ENCODE measurements around the gene MAZ. TPM values are rescaled to one million over a fixed set of nuclear protein-coding genes. Genes with fewer than 3 reads are reported as not detected.

Gene MAZ
- total and polyA plus RNA-seq, 2 experiments from 2014 or later: 186 to 310 TPM

DNA sequence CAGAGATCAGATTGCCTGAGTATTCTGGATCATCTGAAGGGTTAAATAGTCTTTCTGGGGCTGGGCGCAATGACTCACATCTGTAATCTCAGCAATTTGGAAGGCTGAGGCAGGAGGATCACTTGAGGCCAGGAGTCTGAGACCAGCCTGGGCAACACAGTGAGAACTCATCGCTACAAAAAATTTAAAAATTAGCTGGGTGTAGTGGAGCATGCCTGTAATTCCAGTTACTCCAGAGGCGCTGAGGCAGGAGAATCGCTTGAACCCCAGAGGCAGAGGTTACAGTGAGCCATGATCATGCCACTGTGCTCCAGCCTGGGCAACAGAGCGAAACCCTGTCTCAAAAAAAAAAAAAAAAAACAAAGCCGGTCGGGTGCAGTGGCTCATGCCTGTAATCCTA is 29.6 kb downstream of the MAZ start:
- no peak for DNase-seq (ENCODE audit: low read depth in 1 of 2, low spot score in 1 of 2)
- H3K27me3 ChIP-seq: no peaks in the 10 kb centered on the region
- H3K4me3 ChIP-seq: no peak overlapping the region
- H3K27ac ChIP-seq: no peak overlapping the region
- H3K4me1 ChIP-seq (ENCODE audit: low read depth): no peaks in the 10 kb centered on the region
- no peak for TF ChIP-seq CTCF (IDR thresholded peaks at IDR 0.05; ENCODE audit: low read depth, low read length)
- no peaks in the 10 kb centered on the region for H3K9me3 ChIP-seq (ENCODE audit: low read depth)
- no peaks in the 10 kb centered on the region for H3K36me3 ChIP-seq

DNA sequence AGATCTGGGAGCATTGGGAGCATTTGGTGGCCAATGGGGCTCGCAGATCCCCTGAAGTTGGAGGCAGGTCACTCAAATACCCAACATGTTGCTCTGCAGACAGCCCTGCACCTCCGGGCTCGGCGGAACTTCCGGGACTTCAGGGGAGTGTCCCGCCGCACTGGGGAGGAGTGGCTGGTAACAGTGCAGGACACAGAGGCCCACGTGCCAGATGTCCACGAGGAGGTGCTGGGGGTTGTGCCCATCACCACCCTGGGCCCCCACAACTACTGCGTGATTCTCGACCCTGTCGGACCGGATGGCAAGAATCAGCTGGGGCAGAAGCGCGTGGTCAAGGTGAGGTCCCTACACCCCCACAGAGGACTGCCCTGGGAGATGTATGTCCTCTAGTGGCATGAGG is 30.3 kb downstream of the MAZ start:
- Histone ChIP-seq H3K4me1 (ENCODE audit: low read depth) (no peaks in the 10 kb centered on the region), H3K4me3 (no peak overlapping the region), H3K36me3 (no peaks in the 10 kb centered on the region), H3K27ac (no peak overlapping the region), H3K27me3 (no peaks in the 10 kb centered on the region), H3K9me3 (ENCODE audit: low read depth) (no peaks in the 10 kb centered on the region)
- DNase-seq (ENCODE audit: low read depth in 1 of 2, low spot score in 1 of 2): no peak
- no peak for TF ChIP-seq CTCF (IDR thresholded peaks at IDR 0.05; ENCODE audit: low read depth, low read length)

DNA sequence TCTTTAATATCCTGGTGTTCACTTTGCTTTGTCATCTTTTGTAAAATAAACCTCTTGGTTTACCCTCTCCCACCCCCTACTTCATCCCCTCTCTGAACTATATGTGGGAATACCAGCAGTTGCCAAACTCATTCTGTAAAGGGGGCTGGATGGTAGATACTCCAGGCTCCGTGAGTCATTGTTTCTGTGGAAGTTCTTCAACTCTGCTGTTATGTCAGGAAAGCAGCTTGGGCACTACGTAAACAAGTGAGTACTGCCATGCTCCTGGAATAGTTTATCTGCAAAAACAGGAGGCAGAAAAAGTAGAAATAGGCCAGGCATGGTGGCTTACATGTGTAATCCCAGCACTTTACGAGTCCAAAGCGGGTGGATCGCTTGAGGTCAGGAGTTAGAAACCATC is 31.5 kb downstream of the MAZ start:
- Histone ChIP-seq H3K27me3 (no peaks in the 10 kb centered on the region), H3K36me3 (no peaks in the 10 kb centered on the region), H3K4me1 (ENCODE audit: low read depth) (no peaks in the 10 kb centered on the region), H3K9me3 (ENCODE audit: low read depth) (no peaks in the 10 kb centered on the region), H3K4me3 (no peak overlapping the region), H3K27ac (no peak overlapping the region)
- TF ChIP-seq CTCF (IDR thresholded peaks at IDR 0.05; ENCODE audit: low read depth, low read length): no peak
- DNase-seq (ENCODE audit: low read depth in 1 of 2, low spot score in 1 of 2): no peak

GRCh38 chr16:29839822-29840221 is 33.5 kb downstream of the MAZ start:
- Histone ChIP-seq H3K4me1 (ENCODE audit: low read depth) (no peaks in the 10 kb centered on the region), H3K27ac (no peak overlapping the region), H3K36me3 (no peaks in the 10 kb centered on the region), H3K4me3 (no peak overlapping the region), H3K27me3 (no peaks in the 10 kb centered on the region), H3K9me3 (ENCODE audit: low read depth) (no peaks in the 10 kb centered on the region)
- TF ChIP-seq CTCF (IDR thresholded peaks at IDR 0.05; ENCODE audit: low read depth, low read length): no peak
- DNase-seq (ENCODE audit: low read depth in 1 of 2, low spot score in 1 of 2): no peak

GRCh38 chr16:29840240-29840639 is 33.9 kb downstream of the MAZ start:
- DNase-seq (ENCODE audit: low read depth in 1 of 2, low spot score in 1 of 2): no peak
- Histone ChIP-seq H3K27me3 (no peaks in the 10 kb centered on the region), H3K9me3 (ENCODE audit: low read depth) (no peaks in the 10 kb centered on the region), H3K4me1 (ENCODE audit: low read depth) (no peaks in the 10 kb centered on the region), H3K27ac (no peak overlapping the region), H3K4me3 (no peak overlapping the region), H3K36me3 (no peaks in the 10 kb centered on the region)
- no peak for TF ChIP-seq CTCF (IDR thresholded peaks at IDR 0.05; ENCODE audit: low read depth, low read length)

GRCh38 chr16:29841631-29842030 is 35.3 kb downstream of the MAZ start:
- no peak overlapping the region for H3K27ac ChIP-seq
- H3K4me3 ChIP-seq: no peak overlapping the region
- no peaks in the 10 kb centered on the region for H3K27me3 ChIP-seq
- H3K36me3 ChIP-seq: no peaks in the 10 kb centered on the region
- H3K4me1 ChIP-seq (ENCODE audit: low read depth): no peaks in the 10 kb centered on the region
- no peaks in the 10 kb centered on the region for H3K9me3 ChIP-seq (ENCODE audit: low read depth)
- no peak for TF ChIP-seq CTCF (IDR thresholded peaks at IDR 0.05; ENCODE audit: low read depth, low read length)
- no peak for DNase-seq (ENCODE audit: low read depth in 1 of 2, low spot score in 1 of 2)

All from cardiac muscle cell (in vitro differentiated cells and primary cell).